ENCODE data around the gene CORIN.

Gene CORIN

DNA sequence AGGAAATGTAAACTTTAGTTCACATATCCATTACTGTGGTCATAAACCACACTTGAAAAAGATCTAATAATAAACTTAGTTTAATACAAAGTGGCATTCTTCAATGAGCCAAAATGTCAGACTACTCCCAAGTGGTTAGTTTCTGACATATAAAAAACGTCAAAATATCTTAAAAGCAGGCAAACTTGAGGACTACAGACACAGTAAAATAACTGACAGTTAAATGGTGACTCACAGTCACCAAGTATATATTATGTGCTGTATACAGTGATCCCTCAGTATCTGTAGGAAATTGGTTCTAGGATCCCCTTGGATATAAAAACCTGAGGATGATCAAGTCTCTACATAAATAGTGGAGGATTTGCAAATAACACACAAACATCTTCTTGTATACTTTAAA, 11.6 kb upstream of the CORIN start:
- Histone ChIP-seq H3K4me1 (ENCODE audit: insufficient read depth, low read length) (no peaks in the 10 kb centered on the region), H3K9me3 (ENCODE audit: low read length) (no peaks in the 10 kb centered on the region), H3K4me3 (ENCODE audit: low read length) (no peak overlapping the region), H3K27me3 (ENCODE audit: insufficient read depth, low read length) (no peaks in the 10 kb centered on the region), H2AFZ (ENCODE audit: low read depth, low read length) (no peak overlapping the region), H3K36me3 (ENCODE audit: insufficient read depth, low read length) (peaks cover 2% of the 10 kb centered on the region)

DNA sequence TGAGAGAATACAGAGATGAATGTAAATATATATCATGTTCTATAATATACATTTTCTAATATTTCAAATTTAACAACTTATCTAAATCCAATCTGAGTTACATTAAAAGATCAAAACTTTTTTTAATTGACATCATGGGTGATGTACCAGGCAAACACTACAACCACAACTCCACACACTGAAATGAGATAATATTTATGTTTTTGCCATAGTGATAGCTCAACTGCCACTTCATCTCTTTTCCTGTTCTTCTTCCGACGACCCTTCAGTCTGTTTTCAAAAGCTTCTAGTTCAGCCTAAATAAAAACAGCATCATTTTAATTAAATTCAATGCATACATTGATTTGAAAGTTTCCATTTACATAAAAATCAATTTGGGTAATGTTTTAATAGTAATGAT, 10.2 kb upstream of the CORIN start:
- peaks cover 2% of the 10 kb centered on the region for H3K36me3 ChIP-seq (ENCODE audit: insufficient read depth, low read length)
- no peaks in the 10 kb centered on the region for H3K4me1 ChIP-seq (ENCODE audit: insufficient read depth, low read length)
- H2AFZ ChIP-seq (ENCODE audit: low read depth, low read length), result no peak overlapping the region
- no peaks in the 10 kb centered on the region for H3K27me3 ChIP-seq (ENCODE audit: insufficient read depth, low read length)
- H3K9me3 ChIP-seq (ENCODE audit: low read length), result no peaks in the 10 kb centered on the region
- H3K4me3 ChIP-seq (ENCODE audit: low read length), result no peak overlapping the region

DNA sequence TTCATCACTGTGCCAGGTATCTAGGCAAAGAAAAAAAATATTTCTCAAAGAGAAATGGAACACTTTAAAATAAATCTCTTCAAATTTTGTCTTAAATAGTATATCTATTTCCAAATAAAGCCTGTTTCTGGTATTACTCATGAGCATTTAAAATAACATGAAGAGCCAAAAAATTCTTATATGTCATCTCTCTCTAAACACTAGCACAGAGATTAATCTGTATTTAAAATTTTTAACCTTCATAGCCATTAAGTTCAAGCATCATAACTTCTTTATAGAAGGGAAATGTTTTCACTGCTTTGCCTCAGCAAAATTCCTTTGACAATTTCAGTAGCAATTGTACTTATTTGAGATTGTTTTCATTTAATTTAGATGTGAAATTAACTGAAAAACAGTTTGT, 5.1 kb upstream of the CORIN start:
- no peaks in the 10 kb centered on the region for H3K9me3 ChIP-seq (ENCODE audit: low read length)
- H3K4me3 ChIP-seq (ENCODE audit: low read length), result no peak overlapping the region
- H3K36me3 ChIP-seq (ENCODE audit: insufficient read depth, low read length), result no peaks in the 10 kb centered on the region
- no peaks in the 10 kb centered on the region for H3K4me1 ChIP-seq (ENCODE audit: insufficient read depth, low read length)
- no peaks in the 10 kb centered on the region for H3K27me3 ChIP-seq (ENCODE audit: insufficient read depth, low read length)
- H2AFZ ChIP-seq (ENCODE audit: low read depth, low read length), result no peak overlapping the region

DNA sequence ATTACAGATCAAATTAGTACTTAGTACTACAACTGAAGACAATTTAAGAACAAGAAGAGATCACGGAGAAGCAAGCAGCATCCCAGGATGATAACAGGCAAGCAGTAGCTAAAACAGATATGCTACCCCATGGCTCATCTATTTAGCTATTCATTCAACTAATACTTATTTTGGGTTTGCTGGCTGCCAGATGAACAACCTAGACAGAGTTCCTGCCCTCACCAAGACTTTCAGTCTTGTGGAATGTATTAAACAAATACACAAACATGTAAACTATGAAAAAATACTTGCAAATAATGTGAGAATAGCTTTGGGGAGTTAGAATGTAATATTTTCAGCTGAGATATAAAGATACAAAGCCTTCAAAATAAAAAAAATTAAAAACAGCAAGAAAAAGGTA, 2.4 kb upstream of the CORIN start:
- Histone ChIP-seq H3K27me3 (ENCODE audit: insufficient read depth, low read length) (no peaks in the 10 kb centered on the region), H3K4me1 (ENCODE audit: insufficient read depth, low read length) (peaks cover 4% of the 10 kb centered on the region), H3K4me3 (ENCODE audit: low read length) (no peak overlapping the region), H2AFZ (ENCODE audit: low read depth, low read length) (no peak overlapping the region), H3K36me3 (ENCODE audit: insufficient read depth, low read length) (no peaks in the 10 kb centered on the region), H3K9me3 (ENCODE audit: low read length) (no peaks in the 10 kb centered on the region)

DNA sequence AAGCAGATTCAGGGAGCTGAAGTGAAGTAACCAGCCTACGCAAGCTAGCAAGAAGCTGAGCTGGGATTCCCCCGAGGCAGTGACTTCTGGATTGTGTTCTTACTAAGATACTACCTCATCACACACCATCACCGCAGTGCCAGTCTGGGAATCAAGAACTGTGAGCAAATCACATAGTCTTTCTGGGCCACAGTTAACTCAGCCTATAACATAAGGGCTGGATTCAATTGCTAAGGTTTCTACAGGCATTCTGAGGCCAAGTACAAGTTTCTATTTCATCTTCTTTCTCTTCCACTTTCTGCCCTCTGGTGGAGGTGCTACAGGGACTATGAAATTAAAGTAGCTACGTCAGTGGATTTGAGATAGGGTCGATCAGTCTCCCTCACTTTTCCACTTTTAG, 1.4 kb upstream of the CORIN start:
- no peak overlapping the region for H3K4me3 ChIP-seq (ENCODE audit: low read length)
- peaks cover 4% of the 10 kb centered on the region for H3K4me1 ChIP-seq (ENCODE audit: insufficient read depth, low read length)

DNA sequence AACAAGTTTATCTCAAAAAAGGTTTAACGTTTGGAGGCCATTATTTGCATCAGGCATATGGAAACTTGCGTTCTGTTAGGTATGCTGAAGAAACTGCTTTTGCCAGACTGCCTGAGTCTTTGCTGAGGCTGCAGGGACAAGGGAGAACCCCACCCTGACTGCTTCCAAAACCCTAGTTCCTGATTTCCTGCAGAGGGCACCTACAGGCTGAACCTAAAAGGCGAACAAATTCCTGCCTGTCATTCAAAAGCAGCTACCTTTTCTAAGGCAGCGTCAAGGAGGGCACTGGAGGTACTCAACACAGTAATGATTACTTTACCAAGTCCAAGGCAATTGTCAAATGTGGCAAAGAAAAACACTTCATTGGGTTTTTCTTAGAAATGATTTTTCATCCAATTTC, 578 bp upstream of the CORIN start:
- Histone ChIP-seq H2AFZ (ENCODE audit: low read depth, low read length) (no peak overlapping the region), H3K9me3 (ENCODE audit: low read length) (no peaks in the 10 kb centered on the region), H3K36me3 (ENCODE audit: insufficient read depth, low read length) (no peaks in the 10 kb centered on the region), H3K4me3 (ENCODE audit: low read length) (no peak overlapping the region), H3K27me3 (ENCODE audit: insufficient read depth, low read length) (no peaks in the 10 kb centered on the region), H3K4me1 (ENCODE audit: insufficient read depth, low read length) (peaks cover 4% of the 10 kb centered on the region)

More for the DNA sequence above, 1.4 kb upstream of the CORIN start:
- Histone ChIP-seq H3K27me3 (ENCODE audit: insufficient read depth, low read length) (no peaks in the 10 kb centered on the region), H3K9me3 (ENCODE audit: low read length) (no peaks in the 10 kb centered on the region), H3K36me3 (ENCODE audit: insufficient read depth, low read length) (no peaks in the 10 kb centered on the region), H2AFZ (ENCODE audit: low read depth, low read length) (no peak overlapping the region)

DNA sequence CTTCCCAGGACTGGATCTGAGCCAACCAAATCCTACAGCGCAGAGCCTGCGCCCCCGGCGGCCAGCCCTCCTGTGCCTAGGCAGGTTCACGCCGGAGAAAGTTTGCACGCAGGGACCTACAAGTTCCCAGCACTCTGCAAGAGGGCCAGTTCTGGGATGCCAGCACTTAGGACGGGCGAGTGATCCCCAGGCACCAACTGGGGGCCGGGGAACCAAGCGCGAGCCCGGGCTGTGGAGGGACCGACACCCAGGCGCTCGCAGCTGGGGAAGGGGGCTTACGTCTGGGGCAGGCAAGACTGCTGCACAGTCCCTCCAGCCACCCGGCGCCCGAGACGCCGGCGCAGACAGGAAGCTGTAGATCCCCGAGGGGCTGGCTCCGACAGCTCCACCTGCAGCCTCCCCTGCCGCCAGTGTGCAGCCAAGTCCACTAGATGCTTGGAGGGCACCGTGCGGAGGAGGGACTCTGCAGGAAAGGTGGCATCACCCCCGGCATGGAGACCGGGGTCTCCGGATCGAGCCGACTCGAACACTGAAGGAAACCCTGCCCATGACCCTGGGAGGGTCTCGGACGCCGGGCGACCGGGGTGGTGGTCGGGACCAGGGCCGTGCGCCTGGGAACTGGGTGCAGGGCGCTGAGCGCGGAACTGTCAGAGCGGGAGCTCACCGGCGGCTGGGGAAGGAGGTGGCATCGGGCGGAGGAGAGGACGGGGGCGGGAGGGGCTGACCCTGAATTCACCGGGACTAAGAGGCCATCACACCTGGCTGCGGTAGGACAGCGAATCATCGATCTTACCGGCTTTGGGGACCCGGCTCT, 566 bp downstream of the CORIN start:
- Histone ChIP-seq H2AFZ (ENCODE audit: low read depth, low read length) (no peak overlapping the region), H3K4me1 (ENCODE audit: insufficient read depth, low read length) (peaks cover 4% of the 10 kb centered on the region), H3K9me3 (ENCODE audit: low read length) (no peaks in the 10 kb centered on the region), H3K36me3 (ENCODE audit: insufficient read depth, low read length) (no peaks in the 10 kb centered on the region), H3K4me3 (ENCODE audit: low read length) (no peak overlapping the region), H3K27me3 (ENCODE audit: insufficient read depth, low read length) (no peaks in the 10 kb centered on the region)

DNA sequence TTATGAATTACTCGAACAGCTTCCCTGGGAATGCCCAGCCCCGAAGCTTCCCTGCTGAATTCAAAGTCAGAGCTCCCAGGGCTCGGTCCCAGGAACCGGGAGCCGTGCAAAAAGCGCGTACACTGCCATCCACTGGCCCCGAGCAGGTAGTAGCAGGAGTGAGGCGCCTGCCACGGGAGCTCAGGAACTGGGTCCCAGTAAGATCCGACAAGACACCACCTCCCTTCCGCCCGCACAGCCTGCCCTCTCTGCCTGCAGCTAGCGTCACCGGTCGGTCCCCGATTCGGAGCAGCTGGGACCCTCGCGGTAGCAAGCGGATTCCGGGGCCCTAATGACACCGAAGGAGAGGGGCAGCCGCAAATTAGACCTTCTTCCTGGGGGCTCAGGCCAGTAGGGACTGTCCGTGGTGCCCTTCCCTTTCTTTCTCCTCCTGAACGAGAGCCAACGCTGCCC, 1.2 kb downstream of the CORIN start:
- Histone ChIP-seq H3K27me3 (ENCODE audit: insufficient read depth, low read length) (no peaks in the 10 kb centered on the region), H3K9me3 (ENCODE audit: low read length) (no peaks in the 10 kb centered on the region), H3K4me3 (ENCODE audit: low read length) (peak overlapping the region; percentile 27), H3K36me3 (ENCODE audit: insufficient read depth, low read length) (no peaks in the 10 kb centered on the region), H2AFZ (ENCODE audit: low read depth, low read length) (no peak overlapping the region), H3K4me1 (ENCODE audit: insufficient read depth, low read length) (peaks cover 4% of the 10 kb centered on the region)

DNA sequence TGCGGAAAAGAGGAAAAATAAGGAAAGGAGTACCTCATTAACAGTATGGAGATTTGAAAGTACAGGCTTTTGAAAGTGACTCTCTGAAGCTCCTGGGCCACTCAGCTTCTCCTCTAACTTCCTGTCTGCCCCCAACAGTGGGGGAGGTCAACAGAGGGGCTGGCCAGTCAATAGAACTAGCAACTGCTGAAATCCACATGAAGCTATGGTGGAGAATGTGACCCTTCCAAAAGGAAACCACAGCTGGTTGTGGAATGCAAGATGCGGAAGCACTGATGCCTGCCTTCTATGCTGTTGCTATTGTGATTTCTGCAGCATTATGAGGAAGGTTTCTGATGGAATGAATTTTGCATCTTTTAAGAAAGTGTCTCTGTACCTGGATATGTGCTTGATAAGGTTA, 2.4 kb downstream of the CORIN start:
- H3K4me1 ChIP-seq (ENCODE audit: insufficient read depth, low read length), result peaks cover 4% of the 10 kb centered on the region
- H3K9me3 ChIP-seq (ENCODE audit: low read length), result no peaks in the 10 kb centered on the region
- no peaks in the 10 kb centered on the region for H3K36me3 ChIP-seq (ENCODE audit: insufficient read depth, low read length)
- no peaks in the 10 kb centered on the region for H3K27me3 ChIP-seq (ENCODE audit: insufficient read depth, low read length)
- no peak overlapping the region for H2AFZ ChIP-seq (ENCODE audit: low read depth, low read length)
- H3K4me3 ChIP-seq (ENCODE audit: low read length), result no peak overlapping the region

DNA sequence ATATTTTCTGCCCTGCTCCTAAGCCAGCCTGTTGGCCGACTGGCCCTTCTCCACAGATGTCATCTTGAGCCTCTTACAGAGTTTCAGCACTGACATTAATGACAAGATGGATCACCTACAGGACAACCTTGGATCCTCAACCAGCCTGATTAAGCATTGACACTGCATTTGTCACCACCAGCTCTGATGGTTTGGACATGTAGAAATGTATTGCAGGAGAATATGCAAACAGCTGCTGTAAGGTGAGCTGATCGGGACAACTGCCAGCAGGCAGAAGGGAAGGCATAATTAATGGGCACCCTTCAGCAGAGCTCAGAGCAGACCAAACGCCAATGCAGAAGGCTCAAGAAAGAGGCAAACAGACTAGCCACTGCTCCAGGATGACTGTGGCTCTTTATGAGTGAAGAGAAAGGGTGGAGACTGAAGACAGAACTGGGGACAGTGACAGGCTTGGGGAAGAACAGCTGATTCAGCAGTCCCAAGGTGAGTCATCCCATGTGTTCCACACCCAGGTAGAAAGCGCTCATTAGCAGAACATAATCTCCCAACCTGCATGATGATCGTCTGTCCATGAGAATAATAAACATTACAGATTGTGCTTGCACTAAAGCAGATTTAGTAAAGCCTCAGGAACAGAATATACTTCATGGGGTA, 6.7 kb downstream of the CORIN start:
- Histone ChIP-seq H3K4me3 (ENCODE audit: low read length) (no peak overlapping the region), H3K9me3 (ENCODE audit: low read length) (no peaks in the 10 kb centered on the region), H3K27me3 (ENCODE audit: insufficient read depth, low read length) (no peaks in the 10 kb centered on the region), H3K4me1 (ENCODE audit: insufficient read depth, low read length) (peaks cover 1% of the 10 kb centered on the region), H3K36me3 (ENCODE audit: insufficient read depth, low read length) (no peaks in the 10 kb centered on the region), H2AFZ (ENCODE audit: low read depth, low read length) (no peak overlapping the region)

DNA sequence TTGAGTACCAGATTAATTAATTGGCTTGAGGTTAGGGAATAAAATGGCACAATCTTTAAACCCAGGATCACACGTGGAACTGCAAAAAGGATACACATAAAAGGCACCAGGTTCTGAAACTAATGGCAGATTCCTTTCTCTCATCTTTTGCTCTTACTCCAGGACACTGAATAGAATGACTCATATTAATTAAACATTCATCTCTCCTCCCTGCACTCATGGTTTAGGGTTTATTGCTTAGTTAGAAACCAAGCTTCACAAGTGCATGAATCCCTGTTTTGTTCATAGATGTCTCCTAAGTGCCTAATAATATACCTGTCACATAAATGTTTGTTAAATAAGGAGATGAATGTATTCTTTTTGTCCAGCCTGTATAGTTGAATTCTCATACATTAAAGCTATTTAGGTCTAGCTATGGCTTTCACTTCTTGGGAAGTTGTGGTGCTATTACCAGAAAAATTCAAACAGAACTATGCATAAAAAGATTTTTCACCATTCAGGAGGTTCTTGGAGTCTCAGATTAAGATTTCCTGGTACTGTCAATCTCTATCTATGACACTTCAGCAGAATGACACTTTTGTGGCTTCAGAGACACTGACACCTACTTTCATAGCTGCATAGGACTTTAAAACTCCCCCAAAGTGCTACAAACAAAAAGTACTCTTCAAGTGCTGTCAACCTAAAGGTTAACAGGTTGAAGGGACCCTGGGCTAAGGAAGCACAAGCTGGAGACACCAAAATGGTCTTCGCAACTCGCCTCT, 7.4 kb downstream of the CORIN start:
- no peaks in the 10 kb centered on the region for H3K9me3 ChIP-seq (ENCODE audit: low read length)
- no peak overlapping the region for H2AFZ ChIP-seq (ENCODE audit: low read depth, low read length)
- no peak overlapping the region for H3K4me3 ChIP-seq (ENCODE audit: low read length)
- H3K27me3 ChIP-seq (ENCODE audit: insufficient read depth, low read length), result no peaks in the 10 kb centered on the region
- no peaks in the 10 kb centered on the region for H3K4me1 ChIP-seq (ENCODE audit: insufficient read depth, low read length)
- H3K36me3 ChIP-seq (ENCODE audit: insufficient read depth, low read length), result no peaks in the 10 kb centered on the region

DNA sequence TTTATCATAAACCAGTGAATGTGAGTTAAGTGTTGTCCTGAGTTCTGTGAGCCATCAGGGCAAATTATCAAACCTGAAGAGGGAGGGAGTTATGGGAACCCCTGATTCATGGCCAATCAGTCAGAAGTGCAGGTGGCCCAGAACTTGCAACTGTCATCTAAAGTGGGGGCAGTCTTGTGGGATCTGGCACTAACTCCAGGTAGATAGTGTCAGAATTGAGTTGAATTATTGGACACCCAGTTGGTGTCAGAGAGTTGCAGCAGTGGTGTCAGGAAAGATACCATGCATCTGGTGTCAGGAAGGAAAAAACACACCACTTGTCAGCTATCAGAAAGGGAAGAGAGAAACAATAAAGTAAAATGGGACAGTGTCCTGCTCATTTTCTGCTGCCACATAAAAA, 8.4 kb downstream of the CORIN start:
- H3K27me3 ChIP-seq (ENCODE audit: insufficient read depth, low read length), result no peaks in the 10 kb centered on the region
- no peaks in the 10 kb centered on the region for H3K9me3 ChIP-seq (ENCODE audit: low read length)
- H2AFZ ChIP-seq (ENCODE audit: low read depth, low read length), result no peak overlapping the region
- H3K36me3 ChIP-seq (ENCODE audit: insufficient read depth, low read length), result no peaks in the 10 kb centered on the region
- H3K4me3 ChIP-seq (ENCODE audit: low read length), result no peak overlapping the region
- H3K4me1 ChIP-seq (ENCODE audit: insufficient read depth, low read length), result peaks cover 7% of the 10 kb centered on the region

DNA sequence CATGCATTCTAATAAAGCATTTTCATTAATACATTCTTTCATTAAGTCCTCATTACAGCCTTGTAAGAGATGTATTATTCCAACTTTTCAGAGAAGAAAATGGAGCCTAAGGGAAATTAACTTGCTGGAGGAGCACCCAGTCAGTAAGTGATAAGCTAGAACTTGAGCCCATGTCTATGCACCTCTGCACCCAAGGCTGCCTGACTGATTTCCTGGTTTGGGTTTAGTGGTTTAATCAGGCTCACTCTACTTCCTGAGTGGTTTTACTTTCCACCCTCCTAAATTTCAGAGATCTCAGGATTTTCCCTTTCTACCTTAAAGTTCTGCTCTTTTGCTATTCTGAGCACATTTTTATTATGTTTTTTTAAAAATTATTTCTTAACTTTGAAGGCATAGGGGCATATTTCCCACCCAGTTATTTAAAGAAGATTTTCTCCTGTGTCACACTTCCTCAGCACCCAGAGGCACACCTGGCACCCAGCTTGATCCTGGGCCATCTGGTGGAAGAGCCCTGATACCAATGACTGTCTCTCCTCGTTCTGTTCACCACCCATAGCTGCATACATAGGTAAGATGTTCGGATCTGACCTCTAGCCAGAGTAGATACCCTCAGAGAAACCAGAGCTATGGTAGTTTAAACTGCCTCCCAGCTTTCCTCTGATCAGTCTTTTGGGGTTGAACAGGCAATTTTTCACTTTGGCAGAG, 10.4 kb downstream of the CORIN start:
- H3K4me3 ChIP-seq (ENCODE audit: low read length), result no peak overlapping the region
- no peaks in the 10 kb centered on the region for H3K27me3 ChIP-seq (ENCODE audit: insufficient read depth, low read length)

More for the DNA sequence above, 10.4 kb downstream of the CORIN start:
- Histone ChIP-seq H3K9me3 (ENCODE audit: low read length) (no peaks in the 10 kb centered on the region), H2AFZ (ENCODE audit: low read depth, low read length) (no peak overlapping the region), H3K36me3 (ENCODE audit: insufficient read depth, low read length) (no peaks in the 10 kb centered on the region), H3K4me1 (ENCODE audit: insufficient read depth, low read length) (peaks cover 7% of the 10 kb centered on the region)

All from neuron (in vitro differentiated cells).